HuH-7 (cell line): ENCODE results near the gene RALGPS1.
A peak's percentile ranks its signal among the peaks of the same experiment; 100 is the strongest.

Experiments
- DNase-seq: peaks from one replicate; pipeline ENCODE4 v3.0.0; 2011; ENCODE audit warnings: low spot score

RALGPS1 gene

DNA sequence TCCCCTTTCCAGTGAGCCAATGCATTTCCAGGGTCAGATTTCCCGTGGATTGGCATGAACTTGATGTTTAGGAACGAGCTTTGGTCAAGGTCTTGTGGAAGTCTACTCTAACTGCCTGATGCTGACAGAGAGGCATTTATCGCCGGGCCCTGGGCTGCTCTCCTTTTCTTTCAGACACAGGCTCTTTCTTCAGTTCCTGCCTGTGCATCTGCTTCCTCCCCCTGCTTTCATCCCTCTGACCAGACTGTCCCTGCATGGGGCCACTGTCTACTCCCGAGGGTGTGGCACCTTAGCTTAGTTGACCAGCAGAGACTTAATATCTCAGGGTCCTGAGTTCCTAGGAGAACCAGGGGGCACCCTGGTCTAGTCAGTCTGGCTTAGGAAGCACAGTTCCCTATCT, 41.2 kb downstream of the RALGPS1 start:
- DNase-seq: no peak

GRCh38 chr9:126956917-126957686, 42.5 kb downstream of the RALGPS1 start:
- DNase-seq: no peak

DNA sequence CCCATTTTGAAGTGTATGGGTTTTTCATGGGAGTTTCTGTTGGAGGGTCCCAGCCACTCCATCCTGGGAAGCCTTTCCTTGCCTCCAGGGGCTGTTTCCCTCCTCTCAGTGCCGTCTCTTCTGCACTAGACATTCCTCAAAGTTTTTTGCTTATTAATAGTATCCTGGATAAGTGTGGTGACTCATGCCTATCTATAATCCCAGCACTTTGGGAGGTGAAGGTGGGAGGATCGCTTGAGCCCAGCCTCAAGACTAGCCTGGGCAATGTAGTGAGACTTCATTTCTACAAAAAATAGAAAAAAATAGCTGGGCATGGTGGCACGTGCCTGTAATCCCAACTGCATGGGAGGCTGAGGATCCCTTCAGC, 43.1 kb downstream of the RALGPS1 start:
- no peak for DNase-seq

GRCh38 chr9:126959336-126959735, 44.8 kb downstream of the RALGPS1 start:
- DNase-seq: no peak

DNA sequence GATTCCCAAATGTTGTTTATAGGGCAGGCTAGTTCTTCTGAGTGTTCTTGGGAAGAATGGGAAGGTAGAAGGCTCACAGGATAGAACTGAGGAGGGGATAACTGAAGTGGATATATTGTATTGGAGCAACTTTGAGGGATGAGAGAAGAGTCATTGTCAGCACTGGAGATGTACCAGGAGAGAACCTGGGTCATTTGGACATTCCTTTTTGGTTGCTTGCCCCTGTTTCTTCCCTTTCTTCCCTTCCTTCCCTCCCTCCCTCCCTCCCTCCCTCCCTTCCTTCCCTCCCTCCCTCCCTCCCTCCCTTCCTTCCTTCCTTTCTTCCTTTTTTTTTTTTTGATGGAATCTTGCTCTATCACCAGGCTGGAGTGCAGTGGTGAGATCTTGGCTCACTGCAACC, 45.3 kb downstream of the RALGPS1 start:
- no peak for DNase-seq

DNA sequence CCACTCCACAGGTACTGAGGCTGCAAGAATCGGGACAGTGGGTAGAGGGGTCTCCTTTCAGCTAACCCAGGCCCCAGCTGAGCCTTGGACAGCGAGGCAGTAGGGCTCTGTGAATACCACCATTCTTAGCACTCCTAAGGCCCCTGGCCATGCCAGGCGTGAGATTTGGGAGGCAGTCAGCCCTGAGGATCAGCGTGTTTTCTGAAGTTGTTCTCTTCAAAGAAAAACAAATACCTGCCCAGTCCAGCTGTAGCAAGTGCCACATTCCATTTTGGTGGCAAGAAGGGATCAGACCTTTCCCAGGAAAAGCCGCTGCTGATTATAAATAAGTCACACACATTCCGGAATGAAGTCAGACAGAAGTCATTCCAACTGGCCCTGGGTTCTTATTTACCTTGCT, 47.8 kb downstream of the RALGPS1 start:
- DNase-seq: no peak

GRCh38 chr9:126965077-126965476, 50.5 kb downstream of the RALGPS1 start:
- DNase-seq: no peak

DNA sequence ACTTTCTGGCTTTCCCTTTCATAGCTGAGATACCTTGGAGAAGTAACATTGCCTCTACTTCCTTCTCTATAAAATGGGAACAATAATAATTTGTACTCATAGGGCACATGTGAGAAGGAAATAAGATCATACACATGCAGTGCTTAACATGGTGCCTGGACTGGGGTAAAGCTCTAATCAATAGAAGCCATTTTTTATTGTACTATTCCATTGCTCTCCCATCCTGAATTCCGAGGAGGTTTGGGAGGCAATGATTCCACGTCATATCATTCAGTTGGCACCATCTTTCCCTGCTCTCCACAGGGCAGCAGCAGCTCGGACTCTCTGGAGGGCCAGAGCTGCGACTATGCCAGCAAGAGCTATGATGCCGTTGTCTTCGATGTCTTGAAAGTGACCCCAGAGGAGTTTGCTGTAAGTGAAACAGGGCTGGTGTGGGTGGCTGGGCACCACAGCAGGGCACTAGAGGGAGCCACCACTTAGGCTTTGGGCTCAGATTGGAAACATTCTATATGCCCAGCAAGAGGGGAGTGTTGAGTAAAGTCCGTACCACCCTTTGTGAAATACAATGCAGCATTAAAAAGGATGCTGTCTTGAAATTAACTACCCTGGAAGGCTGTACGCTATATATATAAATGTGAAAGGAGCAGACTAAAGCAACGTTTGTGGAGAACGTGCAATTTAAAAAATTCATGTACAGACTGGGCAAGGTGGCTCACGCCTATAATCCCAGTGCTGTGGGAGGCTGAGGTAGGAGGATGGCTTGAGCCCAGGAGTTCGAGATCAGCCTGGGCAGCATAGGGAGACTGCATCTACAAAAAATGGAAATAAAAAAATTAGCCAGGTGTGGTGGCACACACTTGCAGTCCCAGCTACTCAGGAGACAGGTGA, 51.2 kb downstream of the RALGPS1 start:
- peak; percentile 72 for DNase-seq

DNA sequence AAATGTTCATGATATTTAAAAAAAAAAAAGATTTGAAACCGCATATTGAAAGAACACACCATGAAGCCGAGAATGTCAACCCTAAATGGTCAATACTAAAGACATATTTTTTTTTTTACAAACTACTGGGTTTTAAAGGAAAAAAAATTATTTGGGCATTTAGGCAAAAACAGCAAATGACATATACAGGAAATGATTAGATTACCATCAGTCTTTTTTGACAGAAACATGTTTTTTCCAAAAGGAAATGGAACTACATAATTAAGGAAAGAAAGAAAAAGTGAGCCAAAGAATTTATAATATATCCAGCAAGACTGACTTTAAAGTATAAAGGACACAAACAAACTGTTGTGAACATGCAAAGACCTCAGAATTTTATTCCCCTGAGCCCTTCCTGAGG, 56.7 kb downstream of the RALGPS1 start:
- DNase-seq: no peak

- DNase-seq: no peak
Observed at GRCh38 chr9:126973651-126974529, 59.3 kb downstream of the RALGPS1 start.

DNA sequence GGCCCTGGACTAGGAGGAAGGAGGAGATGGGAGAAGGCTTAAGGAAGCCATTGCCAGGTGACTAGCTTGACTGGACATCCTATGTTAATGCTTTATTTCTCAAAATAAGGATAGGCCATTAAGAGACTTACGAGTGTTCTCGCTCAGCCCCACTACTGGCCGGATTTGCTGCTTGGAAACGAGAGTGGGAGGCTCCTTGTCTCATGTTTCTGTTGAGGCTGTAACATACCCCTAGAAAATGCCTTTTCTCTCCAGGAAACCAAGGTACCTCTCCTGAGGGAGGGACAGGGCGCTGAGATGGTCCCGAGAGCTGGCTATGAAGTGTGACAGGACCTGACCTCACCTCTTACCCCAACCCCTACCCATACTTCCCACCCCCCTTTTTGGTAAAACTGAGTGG, 60.0 kb downstream of the RALGPS1 start:
- no peak for DNase-seq

DNA sequence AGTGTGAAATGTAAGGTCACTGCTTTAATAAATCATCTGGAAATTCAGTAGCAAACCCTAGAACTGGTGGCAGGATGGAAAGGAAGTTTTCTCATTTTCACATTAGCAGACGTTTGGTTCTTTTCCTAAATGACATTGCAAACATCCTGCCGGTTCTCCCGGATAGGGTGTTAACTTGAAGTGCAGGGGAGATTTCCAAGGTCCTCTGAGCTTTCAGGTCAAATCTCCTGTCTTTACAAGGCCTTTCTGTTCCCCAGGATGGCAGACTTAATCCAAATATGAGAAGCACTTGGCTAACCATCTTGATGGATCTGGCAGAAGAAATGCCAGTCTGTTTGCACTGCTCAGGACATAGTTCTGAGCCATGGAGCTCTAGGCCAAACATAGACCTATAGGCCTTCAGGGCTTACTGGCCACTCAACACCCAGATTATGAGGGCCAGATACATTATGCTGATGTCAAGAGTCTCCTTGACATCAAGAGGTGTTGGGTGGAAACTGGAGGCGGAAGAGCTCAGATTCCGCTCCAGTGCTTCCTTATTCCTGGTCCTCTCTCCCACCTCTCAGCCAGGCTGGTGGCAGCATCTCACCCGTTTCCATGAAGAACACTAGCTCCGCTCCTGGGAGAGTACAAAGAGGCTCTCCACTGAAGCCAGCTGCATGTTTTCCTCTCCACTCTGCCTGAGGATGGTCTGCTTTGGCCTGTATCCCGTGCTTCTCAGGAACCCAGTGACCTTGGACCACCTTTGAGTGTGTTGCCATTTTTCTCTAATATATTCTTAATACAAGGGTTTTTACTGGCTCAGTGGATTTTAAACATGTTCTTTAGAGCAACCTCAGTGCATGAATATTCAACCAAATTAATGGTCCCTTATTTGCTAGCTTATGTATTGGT, 61.0 kb downstream of the RALGPS1 start:
- no peak for DNase-seq

DNA sequence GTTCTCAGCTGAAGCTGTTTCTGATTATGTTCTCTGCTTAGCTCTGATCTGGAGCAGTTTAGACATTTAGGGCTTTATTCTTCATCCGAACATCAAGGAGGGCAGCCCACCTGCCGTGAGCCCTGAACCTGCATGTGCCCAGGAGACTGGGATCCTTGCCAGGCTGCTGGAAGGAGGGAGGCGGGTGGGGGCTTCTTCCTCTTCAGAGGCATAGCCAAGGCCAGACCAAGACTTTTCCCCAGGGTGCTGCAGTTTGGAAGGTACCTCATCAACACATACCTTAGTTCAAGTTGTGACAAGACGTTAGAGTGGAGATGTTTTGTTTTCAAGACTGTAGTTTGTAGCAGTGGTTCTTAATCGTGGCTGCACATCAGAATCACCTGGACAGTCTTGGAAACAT, 64.9 kb downstream of the RALGPS1 start:
- DNase-seq: no peak

DNA sequence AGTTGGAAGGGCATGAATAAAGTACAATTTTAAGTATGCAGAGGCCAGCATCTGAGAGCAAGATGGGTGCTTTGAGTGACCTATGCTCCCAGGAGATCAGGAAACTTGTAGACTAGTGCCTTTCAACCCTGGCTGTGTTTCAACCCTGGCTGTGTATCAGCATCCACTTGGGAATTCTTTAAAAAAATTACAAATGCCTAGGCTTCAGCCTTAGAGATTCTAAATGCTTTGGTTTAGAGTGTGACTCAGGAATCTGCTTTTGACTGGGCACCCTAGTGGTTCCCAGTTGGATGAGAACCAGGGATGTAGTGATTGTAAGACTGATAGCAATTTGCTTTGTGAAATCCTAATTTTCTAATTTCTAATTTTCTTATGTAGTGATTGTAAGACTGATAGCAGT, 65.6 kb downstream of the RALGPS1 start:
- DNase-seq: no peak

- no peak for DNase-seq
Observed at GRCh38 chr9:126981218-126981617, 66.6 kb downstream of the RALGPS1 start.

DNA sequence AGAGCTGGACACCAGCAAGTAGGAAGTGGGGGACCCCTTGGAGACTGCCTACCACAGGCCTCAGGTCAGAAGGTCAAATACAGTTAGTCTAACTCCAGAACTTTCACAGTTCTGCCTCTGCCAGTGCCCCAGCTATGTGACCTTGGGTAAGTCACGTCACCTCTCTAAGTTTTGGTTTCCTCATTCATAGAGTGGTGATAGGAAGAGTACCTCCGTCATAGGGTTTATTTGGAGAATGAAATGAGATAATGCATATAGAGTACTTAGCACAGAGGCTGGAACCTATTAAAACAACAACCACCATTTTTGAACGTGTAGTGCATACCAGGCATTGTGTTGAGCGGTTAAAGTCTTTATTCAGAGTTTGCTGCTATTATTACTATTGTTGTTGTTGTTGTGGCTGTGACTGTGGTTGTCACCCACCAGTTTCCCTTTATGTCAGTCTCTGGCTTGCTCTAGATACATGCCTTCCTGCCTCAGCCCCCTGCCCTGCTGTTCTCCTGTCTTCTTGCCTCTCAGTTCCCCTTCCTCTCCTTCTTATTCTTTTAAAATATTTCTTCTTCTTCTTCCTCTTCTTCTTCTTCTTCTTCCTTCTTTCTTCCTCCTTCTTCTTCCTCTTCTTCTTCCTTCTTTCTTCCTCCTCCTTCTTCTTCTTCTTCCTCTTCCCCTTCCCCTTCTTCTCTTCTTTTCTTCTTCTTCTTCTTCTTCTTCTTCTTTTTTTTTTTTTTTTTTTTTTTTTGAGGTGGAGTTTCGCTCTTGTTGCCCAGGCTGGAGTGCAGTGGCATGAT, 67.8 kb downstream of the RALGPS1 start:
- no peak for DNase-seq

- DNase-seq: no peak
Observed at GRCh38 chr9:126983767-126984166, 69.2 kb downstream of the RALGPS1 start.

DNA sequence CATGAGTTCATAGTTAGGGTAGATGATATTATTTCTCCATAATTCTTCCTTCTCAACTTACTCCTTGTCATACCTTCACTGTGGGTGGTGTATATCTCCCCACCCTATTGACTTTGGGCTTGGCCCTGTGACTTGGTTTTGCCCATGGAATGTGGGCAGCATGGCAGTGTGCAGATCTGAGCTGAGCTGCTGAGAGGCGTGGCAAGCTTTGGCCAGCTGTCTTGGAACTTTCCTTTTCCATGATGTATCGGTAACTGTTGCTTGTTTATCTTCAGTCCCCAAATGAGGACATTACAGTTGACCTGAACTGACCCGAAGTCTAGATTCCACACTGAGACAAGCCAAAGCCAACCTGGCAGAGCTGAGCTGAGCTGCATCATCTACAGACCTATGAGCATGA, 70.4 kb downstream of the RALGPS1 start:
- no peak for DNase-seq

GRCh38 chr9:126985870-126986498, 71.4 kb downstream of the RALGPS1 start:
- no peak for DNase-seq

DNA sequence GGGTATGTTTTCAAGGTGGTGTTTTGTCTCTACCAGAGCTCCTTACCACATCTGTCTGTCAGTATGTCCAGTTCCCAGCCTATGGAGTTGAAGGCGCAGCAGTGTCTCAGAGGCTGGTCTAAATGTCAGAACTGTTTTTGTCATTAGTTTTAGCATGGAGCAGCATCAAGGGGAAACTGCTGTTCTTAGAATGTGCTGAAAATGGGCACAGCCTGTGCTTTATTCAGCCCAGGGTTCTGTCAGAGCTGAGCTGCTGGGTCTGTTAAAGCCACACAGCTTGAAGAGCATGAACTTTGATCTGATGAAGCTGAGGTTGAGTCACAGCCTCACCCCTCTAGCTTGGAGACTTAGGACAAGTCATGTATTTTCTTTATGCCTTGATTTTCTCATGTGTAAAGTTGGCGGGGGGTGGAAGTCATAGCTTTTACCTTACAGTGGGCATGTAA, 71.9 kb downstream of the RALGPS1 start:
- peak; percentile 24 for DNase-seq
